Midbrain (tissue), 1 donor: Measurements from ENCODE around the gene MPPED1.

Source experiments
- DNase-seq: peaks from one replicate; lab custom pipeline; 2025; lab: John Stamatoyannopoulos, UW

Gene MPPED1

GRCh38 chr22:43448048-43448447 lies 36.2 kb downstream of the MPPED1 start:
- DNase-seq = no peak

- no peak for DNase-seq
Measured at GRCh38 chr22:43449205-43449830, 37.5 kb downstream of the MPPED1 start.

- DNase-seq = no peak
Measured at GRCh38 chr22:43449831-43450225, 38.0 kb downstream of the MPPED1 start.

- DNase-seq = no peak
Measured at GRCh38 chr22:43451371-43452050, 39.7 kb downstream of the MPPED1 start.

- DNase-seq = no peak
Measured at GRCh38 chr22:43455846-43456245, 44.0 kb downstream of the MPPED1 start.

- DNase-seq = no peak
Measured at GRCh38 chr22:43457002-43457401, 45.2 kb downstream of the MPPED1 start.

GRCh38 chr22:43462701-43463100 lies 50.9 kb downstream of the MPPED1 start:
- DNase-seq = no peak

GRCh38 chr22:43464809-43465208 lies 53.0 kb downstream of the MPPED1 start:
- DNase-seq = no peak

GRCh38 chr22:43465291-43466015 lies 53.6 kb downstream of the MPPED1 start:
- no peak for DNase-seq

- no peak for DNase-seq
Measured at GRCh38 chr22:43466710-43467109, 54.9 kb downstream of the MPPED1 start.

- DNase-seq = peak; percentile 12
Measured at GRCh38 chr22:43467216-43467940, 55.6 kb downstream of the MPPED1 start.

- no peak for DNase-seq
Measured at GRCh38 chr22:43470253-43470652, 58.4 kb downstream of the MPPED1 start.

- DNase-seq = no peak
Measured at GRCh38 chr22:43470941-43471585, 59.2 kb downstream of the MPPED1 start.

GRCh38 chr22:43471606-43472135 lies 59.9 kb downstream of the MPPED1 start:
- no peak for DNase-seq

GRCh38 chr22:43473031-43473430 lies 61.2 kb downstream of the MPPED1 start:
- DNase-seq = no peak

GRCh38 chr22:43473441-43473840 lies 61.6 kb downstream of the MPPED1 start:
- DNase-seq = no peak

- no peak for DNase-seq
Measured at GRCh38 chr22:43474161-43475101, 62.6 kb downstream of the MPPED1 start.

GRCh38 chr22:43475549-43476076 lies 63.8 kb downstream of the MPPED1 start:
- DNase-seq = no peak

- no peak for DNase-seq
Measured at GRCh38 chr22:43476341-43476740, 64.5 kb downstream of the MPPED1 start.
